ENCODE results near the gene CTSZ. TPM values are rescaled to one million over a fixed set of nuclear protein-coding genes. Genes with fewer than 3 reads are reported as not detected.

The CTSZ gene
- total and polyA plus RNA-seq, 3 donors from 2014 or later = 49.4 to 120 (median 77.4) TPM

- Histone ChIP-seq H3K27ac (peak overlapping the region in 1 of 2 donors; percentile 10), H3K9me3 (no peaks in the 10 kb centered on the region), H3K4me1 (no peaks in the 10 kb centered on the region), H3K4me3 (no peak overlapping the region), H3K27me3 (no peaks in the 10 kb centered on the region), H3K36me3 (ENCODE audit: low read depth, missing control alignments) (no peaks in the 10 kb centered on the region)
- peak; percentile 47 for DNase-seq
- 68 to 75% methylated on average over 9 of the region's 9 CpGs for WGBS, 2 donors
- intact Hi-C loops (cut with DNase I; ENCODE audit: low total_unique reads) = no loop called here
- no peak for TF ChIP-seq CTCF (IDR thresholded peaks at IDR 0.05)
These were observed 15.3 kb downstream of the CTSZ start for GRCh38 chr20:58991715-58992114.

GRCh38 chr20:58990651-58991445 lies 16.2 kb downstream of the CTSZ start:
- Histone ChIP-seq H3K36me3 (ENCODE audit: low read depth, missing control alignments) (no peaks in the 10 kb centered on the region), H3K9me3 (no peaks in the 10 kb centered on the region), H3K27me3 (no peaks in the 10 kb centered on the region), H3K27ac (peak overlapping the region in 1 of 2 donors; percentile 57), H3K4me3 (no peak overlapping the region), H3K4me1 (no peaks in the 10 kb centered on the region)
- intact Hi-C loops (cut with DNase I; ENCODE audit: low total_unique reads) = no loop called here
- WGBS, 2 donors = 79 to 88% methylated on average over 14 of the region's 14 CpGs
- TF ChIP-seq CTCF (IDR thresholded peaks at IDR 0.05) = no peak
- TF ChIP-seq POLR2A (IDR thresholded peaks at IDR 0.05) = no peak
- DNase-seq = no peak

- WGBS, 2 donors = 89 to 90% methylated on average over 10 of the region's 10 CpGs
- intact Hi-C loops (cut with DNase I; ENCODE audit: low total_unique reads) = no loop called here
- no peak for TF ChIP-seq CTCF (IDR thresholded peaks at IDR 0.05)
- TF ChIP-seq POLR2A (IDR thresholded peaks at IDR 0.05) = no peak
- Histone ChIP-seq H3K4me1 (no peaks in the 10 kb centered on the region), H3K36me3 (ENCODE audit: low read depth, missing control alignments) (no peaks in the 10 kb centered on the region), H3K27me3 (no peaks in the 10 kb centered on the region), H3K27ac (no peak overlapping the region), H3K9me3 (no peaks in the 10 kb centered on the region), H3K4me3 (no peak overlapping the region)
- no peak for DNase-seq
These were observed 17.9 kb downstream of the CTSZ start for GRCh38 chr20:58989196-58989595.

- intact Hi-C loops (cut with DNase I; ENCODE audit: low total_unique reads) = no loop called here
- Histone ChIP-seq H3K27me3 (no peaks in the 10 kb centered on the region), H3K4me1 (no peaks in the 10 kb centered on the region), H3K4me3 (no peak overlapping the region), H3K9me3 (no peaks in the 10 kb centered on the region), H3K36me3 (ENCODE audit: low read depth, missing control alignments) (no peaks in the 10 kb centered on the region), H3K27ac (no peak overlapping the region)
- TF ChIP-seq POLR2A (IDR thresholded peaks at IDR 0.05) (no peak), CTCF (IDR thresholded peaks at IDR 0.05) (no peak)
- DNase-seq = no peak
- 80 to 87% methylated on average over 6 of the region's 6 CpGs for WGBS, 2 donors
These were observed 18.5 kb downstream of the CTSZ start for GRCh38 chr20:58988565-58988882.
